Measurements from ENCODE around the gene SYTL2.

Gene SYTL2

GRCh38 chr11:85776951-85777602 lies 33.9 kb downstream of the SYTL2 start:
- TF ChIP-seq CTCF (IDR thresholded peaks at IDR 0.05; ENCODE audit: control extremely low read depth, extremely low read depth, low read depth, missing control alignments): no peak
- DNase-seq (ENCODE audit: extremely low spot score): no peak
- ChIA-PET POLR2A (no interaction called here), CTCF (no interaction called here)

DNA sequence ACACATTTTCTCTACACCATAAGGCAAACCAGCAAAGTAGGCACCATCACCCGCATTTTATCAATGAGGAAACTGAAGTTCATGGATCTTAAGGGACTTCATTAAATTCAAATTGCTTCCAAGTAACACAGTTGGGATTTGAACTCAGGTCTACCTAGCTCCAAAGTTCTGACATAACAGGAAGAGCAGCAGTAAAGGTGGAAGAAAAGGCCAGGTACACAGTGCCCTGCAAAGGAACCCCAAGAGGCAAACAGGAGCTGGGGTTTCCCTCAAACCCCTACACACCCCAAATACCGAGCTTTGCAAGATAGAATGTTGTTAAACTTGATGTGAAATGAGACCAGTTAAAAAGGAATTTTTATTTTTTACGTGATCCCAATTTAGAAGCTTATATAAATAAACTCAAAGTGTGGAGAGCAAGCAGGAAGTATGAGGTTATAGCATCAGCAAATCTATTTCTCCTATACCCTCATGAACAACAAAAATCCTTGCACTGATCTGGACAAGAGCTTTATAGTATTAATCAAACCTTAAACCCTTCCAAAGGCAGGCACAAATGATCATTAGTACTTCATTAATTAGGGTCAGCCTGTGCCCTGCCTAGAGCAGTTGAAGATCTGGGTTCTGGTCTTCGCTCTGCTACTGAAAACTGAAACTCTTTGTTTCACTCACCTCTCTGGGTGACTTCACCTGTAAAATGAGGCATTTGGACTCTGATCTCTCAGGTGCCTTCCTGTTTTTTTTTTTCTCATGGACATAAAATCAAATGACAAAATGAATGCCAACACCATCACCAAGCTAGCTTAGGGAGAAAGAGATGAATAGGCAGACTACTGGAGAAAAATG lies 36.5 kb downstream of the SYTL2 start:
- ChIA-PET POLR2A (no interaction called here), CTCF (interaction anchor here (0.9 to 1.5 kb wide), 4 partner anchors 9 to 16 kb away, joined by 3 to 4 read pairs (median 3); no protein-coding TSS in a partner anchor)
- DNase-seq (ENCODE audit: extremely low spot score): no peak
- TF ChIP-seq CTCF (IDR thresholded peaks at IDR 0.05; ENCODE audit: control extremely low read depth, extremely low read depth, low read depth, missing control alignments): no peak

DNA sequence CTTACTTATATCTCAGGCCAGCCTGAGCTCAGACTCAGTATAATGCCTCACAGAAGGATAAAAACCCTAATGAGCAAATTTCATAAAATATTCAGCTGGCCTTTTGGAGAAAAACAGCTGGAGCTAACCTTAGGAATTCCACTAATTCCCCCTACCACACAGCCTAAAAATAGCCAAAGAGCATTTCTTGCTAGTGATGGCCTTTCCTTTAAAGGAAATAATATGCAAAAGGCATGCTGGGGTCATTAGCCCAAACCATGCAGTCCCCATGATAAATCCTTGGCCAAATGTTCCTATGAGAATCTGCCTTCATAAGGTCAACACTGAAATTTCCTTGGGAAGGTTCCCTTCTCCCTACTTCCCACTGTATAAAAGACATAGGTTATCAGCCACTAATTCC lies 38.2 kb downstream of the SYTL2 start:
- ChIA-PET CTCF (interaction anchor here (2.0 kb wide), 1 partner anchor 29 kb away, joined by 5 read pairs; no protein-coding TSS in a partner anchor), POLR2A (no interaction called here)

DNA sequence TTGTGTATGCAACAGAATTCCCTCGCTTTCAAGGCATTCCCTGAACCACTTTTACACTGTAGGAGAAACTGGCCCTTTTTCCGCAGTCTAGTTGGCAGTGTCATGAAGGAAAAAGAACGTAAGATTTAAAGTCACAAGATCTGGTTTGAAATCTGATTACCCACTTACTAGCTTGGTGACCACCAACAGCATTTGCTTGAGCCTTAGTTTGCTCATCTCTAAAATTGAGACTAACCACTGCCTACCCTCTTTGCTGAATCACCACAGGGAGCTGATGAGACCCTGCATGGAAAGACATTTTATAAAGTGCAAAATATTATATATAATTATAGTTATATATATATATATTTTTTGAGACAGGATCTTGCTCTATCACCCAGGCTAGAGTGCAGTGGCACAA lies 39.4 kb downstream of the SYTL2 start:
- ChIA-PET CTCF (no interaction called here), POLR2A (no interaction called here)
- no peak for TF ChIP-seq CTCF (IDR thresholded peaks at IDR 0.05; ENCODE audit: control extremely low read depth, extremely low read depth, low read depth, missing control alignments)
- DNase-seq (ENCODE audit: extremely low spot score): no peak

More for the DNA sequence above, 38.2 kb downstream of the SYTL2 start:
- TF ChIP-seq CTCF (IDR thresholded peaks at IDR 0.05; ENCODE audit: control extremely low read depth, extremely low read depth, low read depth, missing control alignments): no peak
- DNase-seq (ENCODE audit: extremely low spot score): no peak

DNA sequence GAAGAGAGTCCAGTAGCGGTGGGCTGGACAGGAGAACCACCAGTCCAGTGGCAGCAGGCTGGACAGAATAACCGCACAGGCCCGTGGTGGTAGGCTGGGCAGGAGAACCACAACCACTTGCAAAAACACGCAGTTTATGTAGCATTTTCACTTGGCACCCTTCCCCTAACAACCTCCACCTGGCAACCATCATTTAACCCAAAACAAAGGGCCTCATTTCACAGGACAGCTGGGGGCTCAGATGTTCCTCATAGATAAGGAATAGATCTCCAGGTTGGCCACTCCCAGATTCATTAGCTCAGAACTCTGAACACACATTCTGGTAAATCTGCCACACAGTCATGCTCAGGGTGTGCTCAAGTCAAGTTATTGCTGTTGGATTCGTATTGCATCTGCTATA lies 41.2 kb downstream of the SYTL2 start:
- TF ChIP-seq CTCF (IDR thresholded peaks at IDR 0.05; ENCODE audit: control extremely low read depth, extremely low read depth, low read depth, missing control alignments): no peak
- POLR2A ChIA-PET: no interaction called here
- DNase-seq (ENCODE audit: extremely low spot score): no peak
- CTCF ChIA-PET: no interaction called here

DNA sequence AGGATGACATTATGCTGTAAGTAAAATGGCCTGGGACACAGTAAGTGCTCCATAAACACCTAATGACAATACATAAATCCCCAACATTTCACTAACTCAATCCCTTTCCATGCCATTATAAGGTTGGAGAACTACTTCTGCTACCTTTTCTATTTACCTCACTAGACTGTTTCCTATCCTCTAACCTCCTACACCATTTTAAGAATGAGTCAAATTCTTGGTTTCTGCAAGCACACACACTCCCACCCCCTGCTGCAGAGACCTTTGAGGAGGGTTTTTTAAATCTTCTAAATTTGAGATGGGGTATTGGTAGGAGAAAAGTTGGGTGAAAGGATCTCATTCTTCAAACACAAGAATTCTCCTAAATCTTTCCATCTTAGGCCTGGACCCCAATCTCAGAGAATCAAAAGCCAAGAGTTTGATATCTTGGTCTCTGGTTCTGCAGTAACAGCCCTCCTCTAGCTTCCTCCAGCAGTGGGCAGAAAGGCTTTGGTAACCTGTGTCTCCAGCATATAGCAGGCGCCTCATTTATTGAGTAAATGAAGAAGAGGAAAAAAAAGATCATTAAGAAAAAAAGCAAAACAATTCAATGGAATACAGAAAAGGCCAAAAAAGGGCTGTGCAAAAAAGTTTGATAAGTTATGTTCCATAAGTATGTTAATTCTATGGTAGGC lies 42.3 kb downstream of the SYTL2 start:
- ChIA-PET POLR2A (no interaction called here), CTCF (no interaction called here)
- TF ChIP-seq CTCF (IDR thresholded peaks at IDR 0.05; ENCODE audit: control extremely low read depth, extremely low read depth, low read depth, missing control alignments): no peak
- DNase-seq (ENCODE audit: extremely low spot score): no peak

Data from GM10248 (cell line).